ENCODE data around the gene FBL. TPM values are rescaled to one million over a fixed set of nuclear protein-coding genes. Genes with fewer than 3 reads are reported as not detected.
A peak's percentile ranks its signal among the peaks of the same experiment; 100 is the strongest.

Gene FBL
- total and polyA plus RNA-seq, 2 of the 13 experiments (the other 11 are each of a cell fraction or from before 2014, with no cell fraction given): 153 to 468 TPM

DNA sequence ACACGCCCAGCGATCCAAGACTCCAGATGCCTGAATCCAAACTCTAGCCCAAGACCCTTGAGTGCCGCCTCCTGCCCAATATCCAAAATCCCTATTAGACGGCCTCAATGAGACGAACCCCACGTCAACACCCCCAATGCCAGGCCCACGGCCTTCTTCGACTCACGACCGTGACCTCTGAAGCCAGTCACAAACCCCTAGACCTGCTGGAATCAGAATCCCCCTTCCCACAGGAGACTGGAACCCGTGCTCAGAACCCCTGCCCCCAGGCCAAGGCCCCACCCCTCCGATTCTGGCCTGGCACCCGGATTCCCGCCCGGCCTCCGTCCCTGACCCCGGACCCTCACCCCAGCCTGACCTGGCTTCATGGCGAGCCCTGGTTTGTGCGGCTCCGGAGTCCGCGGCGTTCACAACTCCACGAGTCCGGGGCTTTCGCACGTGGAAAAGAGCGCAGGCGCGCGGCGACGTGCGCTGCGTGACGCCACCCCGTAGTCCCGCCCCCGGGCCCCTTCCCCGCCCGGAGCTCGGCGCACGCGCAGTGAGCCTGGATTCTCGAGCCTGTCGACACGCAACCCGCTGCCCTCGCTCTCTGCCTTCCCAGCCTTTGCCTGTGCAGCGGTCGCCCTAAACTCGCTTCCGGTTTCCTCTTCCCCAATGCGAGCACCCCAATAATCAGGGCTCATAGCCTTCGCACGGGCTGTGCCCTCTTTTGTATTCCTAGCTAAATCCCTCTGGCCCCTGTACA is at the start of gene FBL (continued):
- TF ChIP-seq TAF15 (IDR thresholded peaks at IDR 0.05; ENCODE audit: low read depth, low read length, poor library complexity, severe bottlenecking) (no peak), KDM3A (CRISPR knock-in tag; IDR thresholded peaks at IDR 0.05; ENCODE audit: low read depth) (0 out of 2 replicates have a peak, but pooled peaks have one; percentile 28), ZNF879 (CRISPR knock-in tag; IDR thresholded peaks at IDR 0.05) (no peak), ZNF761 (CRISPR knock-in tag; conservative IDR thresholded peaks at IDR 0.05) (no peak), ZNF124 (CRISPR knock-in tag; IDR thresholded peaks at IDR 0.05) (no peak), JUND (CRISPR knock-in tag; IDR thresholded peaks at IDR 0.05) (no peak), ZNF792 (CRISPR knock-in tag; IDR thresholded peaks at IDR 0.05) (no peak), THAP11 (CRISPR knock-in tag; IDR thresholded peaks at IDR 0.05) (peak; percentile 67), ZNF781 (CRISPR knock-in tag; IDR thresholded peaks at IDR 0.05; ENCODE audit: borderline replicate concordance, not compliant biosample characterization) (no peak), ZNF720 (CRISPR knock-in tag; IDR thresholded peaks at IDR 0.05) (no peak), ZNF780A (CRISPR knock-in tag; IDR thresholded peaks at IDR 0.05) (no peak), ZNF660 (CRISPR knock-in tag; IDR thresholded peaks at IDR 0.05; ENCODE audit: borderline replicate concordance, low read depth) (no peak), ZBTB38 (CRISPR knock-in tag; IDR thresholded peaks at IDR 0.05) (peak; percentile 40; the same call in 1 of the 2 replicates), ZFP36L2 (CRISPR knock-in tag; IDR thresholded peaks at IDR 0.05) (no peak), FOXK2 (IDR thresholded peaks at IDR 0.05) (no peak)
- TF ChIP-seq, protein P1, sequence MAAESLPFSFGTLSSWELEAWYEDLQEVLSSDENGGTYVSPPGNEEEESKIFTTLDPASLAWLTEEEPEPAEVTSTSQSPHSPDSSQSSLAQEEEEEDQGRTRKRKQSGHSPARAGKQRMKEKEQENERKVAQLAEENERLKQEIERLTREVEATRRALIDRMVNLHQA (CRISPR knock-in tag; IDR thresholded peaks at IDR 0.05): no peak
- TF ChIP-seq, protein P2, sequence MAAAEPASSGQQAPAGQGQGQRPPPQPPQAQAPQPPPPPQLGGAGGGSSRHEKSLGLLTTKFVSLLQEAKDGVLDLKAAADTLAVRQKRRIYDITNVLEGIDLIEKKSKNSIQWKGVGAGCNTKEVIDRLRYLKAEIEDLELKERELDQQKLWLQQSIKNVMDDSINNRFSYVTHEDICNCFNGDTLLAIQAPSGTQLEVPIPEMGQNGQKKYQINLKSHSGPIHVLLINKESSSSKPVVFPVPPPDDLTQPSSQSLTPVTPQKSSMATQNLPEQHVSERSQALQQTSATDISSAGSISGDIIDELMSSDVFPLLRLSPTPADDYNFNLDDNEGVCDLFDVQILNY (CRISPR knock-in tag; conservative IDR thresholded peaks at IDR 0.05): no peak
- TF ChIP-seq, protein P3, sequence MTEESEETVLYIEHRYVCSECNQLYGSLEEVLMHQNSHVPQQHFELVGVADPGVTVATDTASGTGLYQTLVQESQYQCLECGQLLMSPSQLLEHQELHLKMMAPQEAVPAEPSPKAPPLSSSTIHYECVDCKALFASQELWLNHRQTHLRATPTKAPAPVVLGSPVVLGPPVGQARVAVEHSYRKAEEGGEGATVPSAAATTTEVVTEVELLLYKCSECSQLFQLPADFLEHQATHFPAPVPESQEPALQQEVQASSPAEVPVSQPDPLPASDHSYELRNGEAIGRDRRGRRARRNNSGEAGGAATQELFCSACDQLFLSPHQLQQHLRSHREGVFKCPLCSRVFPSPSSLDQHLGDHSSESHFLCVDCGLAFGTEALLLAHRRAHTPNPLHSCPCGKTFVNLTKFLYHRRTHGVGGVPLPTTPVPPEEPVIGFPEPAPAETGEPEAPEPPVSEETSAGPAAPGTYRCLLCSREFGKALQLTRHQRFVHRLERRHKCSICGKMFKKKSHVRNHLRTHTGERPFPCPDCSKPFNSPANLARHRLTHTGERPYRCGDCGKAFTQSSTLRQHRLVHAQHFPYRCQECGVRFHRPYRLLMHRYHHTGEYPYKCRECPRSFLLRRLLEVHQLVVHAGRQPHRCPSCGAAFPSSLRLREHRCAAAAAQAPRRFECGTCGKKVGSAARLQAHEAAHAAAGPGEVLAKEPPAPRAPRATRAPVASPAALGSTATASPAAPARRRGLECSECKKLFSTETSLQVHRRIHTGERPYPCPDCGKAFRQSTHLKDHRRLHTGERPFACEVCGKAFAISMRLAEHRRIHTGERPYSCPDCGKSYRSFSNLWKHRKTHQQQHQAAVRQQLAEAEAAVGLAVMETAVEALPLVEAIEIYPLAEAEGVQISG (CRISPR knock-in tag; IDR thresholded peaks at IDR 0.05): peak; percentile 24; the same call in 1 of the 2 replicates
- TF ChIP-seq, protein P4, sequence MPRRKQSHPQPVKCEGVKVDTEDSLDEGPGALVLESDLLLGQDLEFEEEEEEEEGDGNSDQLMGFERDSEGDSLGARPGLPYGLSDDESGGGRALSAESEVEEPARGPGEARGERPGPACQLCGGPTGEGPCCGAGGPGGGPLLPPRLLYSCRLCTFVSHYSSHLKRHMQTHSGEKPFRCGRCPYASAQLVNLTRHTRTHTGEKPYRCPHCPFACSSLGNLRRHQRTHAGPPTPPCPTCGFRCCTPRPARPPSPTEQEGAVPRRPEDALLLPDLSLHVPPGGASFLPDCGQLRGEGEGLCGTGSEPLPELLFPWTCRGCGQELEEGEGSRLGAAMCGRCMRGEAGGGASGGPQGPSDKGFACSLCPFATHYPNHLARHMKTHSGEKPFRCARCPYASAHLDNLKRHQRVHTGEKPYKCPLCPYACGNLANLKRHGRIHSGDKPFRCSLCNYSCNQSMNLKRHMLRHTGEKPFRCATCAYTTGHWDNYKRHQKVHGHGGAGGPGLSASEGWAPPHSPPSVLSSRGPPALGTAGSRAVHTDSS (CRISPR knock-in tag; conservative IDR thresholded peaks at IDR 0.05): no peak
- TF ChIP-seq, protein P5, sequence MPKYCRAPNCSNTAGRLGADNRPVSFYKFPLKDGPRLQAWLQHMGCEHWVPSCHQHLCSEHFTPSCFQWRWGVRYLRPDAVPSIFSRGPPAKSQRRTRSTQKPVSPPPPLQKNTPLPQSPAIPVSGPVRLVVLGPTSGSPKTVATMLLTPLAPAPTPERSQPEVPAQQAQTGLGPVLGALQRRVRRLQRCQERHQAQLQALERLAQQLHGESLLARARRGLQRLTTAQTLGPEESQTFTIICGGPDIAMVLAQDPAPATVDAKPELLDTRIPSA (CRISPR knock-in tag; IDR thresholded peaks at IDR 0.05; ENCODE audit: borderline replicate concordance): peak; percentile 60; the same call in 1 of the 2 replicates
- TF ChIP-seq, protein P6, sequence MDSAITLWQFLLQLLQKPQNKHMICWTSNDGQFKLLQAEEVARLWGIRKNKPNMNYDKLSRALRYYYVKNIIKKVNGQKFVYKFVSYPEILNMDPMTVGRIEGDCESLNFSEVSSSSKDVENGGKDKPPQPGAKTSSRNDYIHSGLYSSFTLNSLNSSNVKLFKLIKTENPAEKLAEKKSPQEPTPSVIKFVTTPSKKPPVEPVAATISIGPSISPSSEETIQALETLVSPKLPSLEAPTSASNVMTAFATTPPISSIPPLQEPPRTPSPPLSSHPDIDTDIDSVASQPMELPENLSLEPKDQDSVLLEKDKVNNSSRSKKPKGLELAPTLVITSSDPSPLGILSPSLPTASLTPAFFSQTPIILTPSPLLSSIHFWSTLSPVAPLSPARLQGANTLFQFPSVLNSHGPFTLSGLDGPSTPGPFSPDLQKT (CRISPR knock-in tag; IDR thresholded peaks at IDR 0.05; ENCODE audit: borderline replicate concordance): no peak
